GM15510 (cell line): ENCODE data around the gene NISCH.

ENCODE experiments used
- POLR2A ChIP-seq: IDR thresholded peaks from 3 replicates; pipeline ENCODE4 v1.6.1; 2011; ENCODE audit warnings: borderline replicate concordance; ENCODE audit not compliant: insufficient read length; ENCODE audit errors: extremely low read depth

NISCH gene

GRCh38 chr3:52524752-52525679, 69.6 kb downstream of the NISCH start:
- no peak for TF ChIP-seq POLR2A

GRCh38 chr3:52525680-52526561, 70.5 kb downstream of the NISCH start:
- TF ChIP-seq POLR2A = no peak

DNA sequence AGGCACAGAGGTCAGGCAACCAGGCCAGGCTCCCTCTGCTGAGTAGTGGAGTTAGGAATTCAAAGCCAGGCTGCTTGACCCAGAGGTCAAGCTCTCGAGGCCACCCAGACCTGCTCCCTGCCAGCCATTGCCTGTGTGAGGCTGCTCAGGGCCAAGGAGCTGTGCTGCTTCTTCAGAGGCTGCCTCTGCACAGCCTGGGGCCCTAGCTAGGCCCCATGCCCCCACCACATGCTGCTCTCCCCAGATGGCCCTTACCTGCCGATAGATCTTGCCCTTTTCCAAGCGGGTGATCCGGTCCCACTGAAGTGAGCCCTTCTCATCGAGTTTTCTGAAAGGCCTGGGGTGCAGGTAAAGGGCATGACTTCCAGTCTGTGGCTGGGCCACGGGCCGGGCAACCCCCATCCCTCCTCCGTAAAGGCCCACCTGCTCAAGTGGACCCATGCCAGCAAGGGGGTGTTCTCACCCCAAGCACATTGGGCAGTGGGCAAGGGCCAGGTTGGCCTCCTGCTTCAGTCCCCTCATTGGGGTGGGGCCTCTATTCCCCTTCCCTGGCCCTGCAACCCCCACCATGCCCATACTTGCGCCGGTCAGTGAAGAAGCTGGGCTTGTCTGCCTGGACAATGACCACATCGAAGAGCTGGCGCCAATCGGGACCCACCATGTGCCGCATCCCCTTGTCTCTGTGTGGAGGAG, 71.8 kb downstream of the NISCH start:
- no peak for TF ChIP-seq POLR2A

GRCh38 chr3:52527732-52528585, 72.6 kb downstream of the NISCH start:
- TF ChIP-seq POLR2A = no peak

GRCh38 chr3:52528586-52529375, 73.4 kb downstream of the NISCH start:
- TF ChIP-seq POLR2A = no peak

DNA sequence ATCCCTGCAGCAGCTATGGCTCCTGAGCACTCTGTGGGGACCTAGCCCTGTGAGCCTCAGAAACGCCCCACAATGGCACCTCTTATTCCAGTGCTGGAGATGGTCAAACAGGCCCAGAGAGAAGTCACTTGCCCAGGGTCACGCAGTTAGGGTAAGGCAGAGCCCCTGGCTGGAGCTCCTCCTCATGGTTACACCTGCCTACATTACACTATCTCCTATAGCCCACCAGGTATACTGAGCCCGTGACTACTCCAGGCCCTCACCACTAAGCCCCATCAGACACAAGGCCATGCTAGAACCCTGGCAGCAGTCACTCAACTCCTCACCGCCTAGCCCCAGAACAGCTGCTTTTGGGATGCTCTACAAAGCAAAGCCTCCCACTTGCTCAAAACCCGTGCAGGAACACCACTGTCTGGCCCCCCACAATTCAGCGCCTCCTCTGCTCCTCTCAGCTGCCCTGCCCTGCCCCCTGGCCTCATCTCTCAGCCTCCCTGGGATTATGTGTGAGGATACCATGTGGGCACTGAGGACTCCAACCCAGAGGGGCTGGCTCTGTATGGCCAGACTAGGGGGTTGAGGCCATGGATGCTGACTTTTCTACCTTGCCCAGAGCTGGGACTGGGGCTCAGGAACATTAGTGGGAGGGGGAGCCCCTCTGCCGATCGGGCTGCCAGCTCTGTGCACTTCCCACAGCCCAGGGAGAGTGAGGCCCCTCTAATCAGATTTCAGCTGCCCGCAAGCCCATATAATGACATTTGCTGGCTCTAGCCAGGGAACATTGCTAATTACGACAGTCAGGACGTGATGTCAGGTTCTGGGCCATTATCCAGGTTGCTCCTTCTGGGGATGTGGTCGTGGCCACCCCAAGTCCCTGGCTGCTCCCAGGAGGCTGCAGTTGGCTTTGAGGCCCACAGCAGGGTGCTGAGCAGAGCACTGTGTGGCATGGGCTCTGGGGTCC, 74.3 kb downstream of the NISCH start:
- TF ChIP-seq POLR2A = no peak

DNA sequence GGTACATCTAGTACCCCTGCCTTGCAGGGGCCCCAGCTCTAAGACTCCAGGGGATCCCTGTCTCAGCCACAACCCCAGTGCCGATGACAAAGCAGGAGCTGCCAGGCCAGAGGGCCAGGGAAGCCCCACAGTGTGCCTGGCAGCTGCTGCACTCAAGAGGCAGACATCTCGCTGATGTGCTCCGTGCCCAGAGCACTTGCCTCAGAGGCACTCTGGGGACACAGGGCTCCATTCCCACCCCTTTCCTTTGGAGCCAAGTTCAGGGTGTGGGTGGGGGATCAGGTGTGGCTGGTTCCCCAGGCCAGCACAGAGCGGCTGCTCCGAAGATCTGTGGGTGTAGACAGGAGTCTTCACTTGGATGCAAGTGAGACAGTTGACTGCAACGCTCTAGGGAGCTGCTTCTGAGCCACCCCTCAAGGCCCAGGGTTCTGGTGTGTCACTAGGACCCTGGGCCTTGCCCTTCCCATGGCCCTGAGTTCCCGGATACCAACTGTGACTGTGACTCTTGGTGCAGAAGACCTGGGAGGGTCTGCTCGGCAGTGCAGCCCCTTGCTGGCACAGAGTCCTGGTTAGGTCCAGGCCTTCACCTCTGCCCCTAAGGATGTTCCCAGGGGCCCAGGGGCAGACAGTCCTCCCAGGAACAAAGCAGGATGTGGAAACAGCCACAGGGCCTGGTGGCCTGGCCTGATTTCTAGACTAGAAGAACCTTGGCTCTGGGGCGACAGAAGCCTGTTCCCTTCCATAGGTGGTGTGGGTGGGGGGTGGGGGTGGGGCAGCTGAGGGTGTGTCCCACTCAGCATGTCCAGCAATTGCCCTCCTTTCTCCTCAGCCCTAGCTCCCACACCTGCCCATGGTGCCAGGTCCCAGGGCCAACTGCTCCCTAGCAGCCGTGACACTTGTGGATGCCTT, 75.8 kb downstream of the NISCH start:
- TF ChIP-seq POLR2A = no peak

DNA sequence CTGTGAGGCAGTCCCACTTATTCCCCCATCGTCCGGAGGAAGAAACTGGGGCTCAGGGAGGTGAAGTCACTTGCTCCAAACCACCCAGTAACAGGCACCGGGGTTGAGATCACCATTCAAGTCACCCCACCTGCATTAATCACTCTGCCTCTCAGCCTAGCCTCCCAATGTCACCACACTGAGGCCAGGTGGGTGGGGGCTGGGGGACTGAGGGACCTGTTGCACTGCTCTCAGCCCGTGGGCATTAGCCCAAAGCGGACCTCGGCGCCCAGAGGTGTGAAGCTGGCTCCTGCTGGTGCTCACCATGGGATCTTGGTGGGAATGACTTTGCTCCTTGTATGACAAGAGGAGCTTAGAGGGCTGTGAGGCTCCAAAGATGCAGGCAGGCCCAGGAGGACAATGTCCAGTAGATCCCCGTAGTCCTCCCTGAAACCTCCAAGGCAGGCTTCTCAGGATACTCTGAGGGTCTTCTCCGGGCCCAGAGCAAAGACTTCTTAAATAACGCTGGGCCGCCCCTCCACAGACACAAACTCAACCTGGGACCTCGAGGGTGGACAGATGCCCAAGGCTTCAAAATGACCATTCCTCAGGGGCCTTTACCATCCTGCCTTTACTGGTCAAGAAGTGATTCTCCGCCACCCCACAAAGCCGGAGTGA, 76.6 kb downstream of the NISCH start:
- TF ChIP-seq POLR2A = no peak

GRCh38 chr3:52532517-52532837, 77.1 kb downstream of the NISCH start:
- TF ChIP-seq POLR2A = no peak

DNA sequence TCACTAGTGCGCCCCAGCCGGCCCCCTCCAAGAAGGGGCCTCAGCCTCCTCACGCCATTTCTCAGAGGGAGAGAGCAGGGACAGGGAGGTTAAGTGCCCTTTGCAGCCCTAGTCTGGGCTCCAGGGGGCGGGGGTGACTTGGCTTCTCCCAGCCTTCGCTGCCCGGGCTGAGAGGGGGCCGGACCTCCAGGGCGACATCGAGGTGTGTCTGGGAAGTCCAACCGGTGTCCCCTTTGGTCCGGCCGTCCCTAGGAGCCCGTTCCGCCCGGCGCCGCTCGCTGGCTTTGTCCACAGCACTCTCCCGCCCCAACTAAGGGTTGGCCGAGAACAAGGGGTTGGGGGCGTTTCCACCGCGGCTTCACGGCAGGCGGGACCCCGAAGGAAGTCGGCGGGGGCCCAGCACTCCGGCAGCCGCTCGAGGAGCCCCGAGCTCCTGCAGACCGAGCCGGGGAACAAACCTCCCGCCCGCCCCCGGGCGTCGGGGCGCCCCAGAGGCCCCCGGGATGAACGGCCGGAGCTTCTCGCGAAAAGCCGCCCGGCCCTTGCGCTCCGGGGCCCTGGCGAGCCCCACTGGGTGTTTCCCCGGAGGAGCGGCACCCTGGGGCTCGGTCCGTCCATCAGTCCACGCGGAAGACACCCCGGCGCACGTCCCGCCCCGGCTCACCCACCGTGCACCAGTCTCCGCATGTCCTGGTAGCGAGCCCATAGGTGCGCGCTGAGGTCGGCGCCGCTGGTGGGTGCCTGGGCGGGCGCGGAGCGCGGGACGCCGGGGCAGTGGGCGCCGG, 77.6 kb downstream of the NISCH start:
- TF ChIP-seq POLR2A = no peak

DNA sequence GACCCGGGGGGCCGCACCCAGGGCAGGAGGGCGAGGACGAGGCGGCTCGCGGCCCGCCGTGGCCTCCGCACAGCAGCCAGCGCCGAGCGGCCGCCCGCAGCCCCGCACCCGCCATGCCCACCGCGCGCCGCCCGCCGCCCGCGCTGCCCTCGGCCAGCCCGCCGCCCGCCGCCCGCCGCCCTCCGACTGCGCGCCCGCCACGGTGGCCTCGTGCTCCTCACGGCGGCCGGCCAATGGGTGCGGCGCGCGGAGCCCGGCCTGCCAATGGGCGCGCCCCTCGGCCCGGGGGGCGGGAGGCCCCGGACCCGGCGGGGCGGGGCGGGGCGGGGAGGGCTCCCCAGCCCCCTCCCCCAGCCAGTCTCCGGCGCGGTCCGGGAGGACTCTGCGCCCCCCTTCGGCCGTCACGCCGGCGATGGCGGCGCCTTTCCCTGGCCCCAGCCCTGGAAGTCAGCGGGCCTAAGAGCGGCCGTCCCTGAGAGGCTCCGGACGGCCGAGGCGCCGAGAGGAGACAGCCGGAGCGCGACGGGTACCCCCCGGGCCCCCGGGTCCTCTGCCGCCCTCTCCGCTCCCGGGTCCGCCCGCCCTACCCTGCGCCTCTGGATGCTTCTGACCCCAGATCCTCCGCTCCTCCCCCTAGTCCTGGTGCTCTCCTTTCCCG, 78.3 kb downstream of the NISCH start, which contains the start of gene NT5DC2:
TSS of gene NT5DC2 (minus strand) at position 235 of the 658 bp plus-strand sequence. CDS start at position 115, 120 bp downstream.
- TF ChIP-seq POLR2A = peak; percentile 52
